ENCODE results near the gene DPT.

DPT gene

DNA sequence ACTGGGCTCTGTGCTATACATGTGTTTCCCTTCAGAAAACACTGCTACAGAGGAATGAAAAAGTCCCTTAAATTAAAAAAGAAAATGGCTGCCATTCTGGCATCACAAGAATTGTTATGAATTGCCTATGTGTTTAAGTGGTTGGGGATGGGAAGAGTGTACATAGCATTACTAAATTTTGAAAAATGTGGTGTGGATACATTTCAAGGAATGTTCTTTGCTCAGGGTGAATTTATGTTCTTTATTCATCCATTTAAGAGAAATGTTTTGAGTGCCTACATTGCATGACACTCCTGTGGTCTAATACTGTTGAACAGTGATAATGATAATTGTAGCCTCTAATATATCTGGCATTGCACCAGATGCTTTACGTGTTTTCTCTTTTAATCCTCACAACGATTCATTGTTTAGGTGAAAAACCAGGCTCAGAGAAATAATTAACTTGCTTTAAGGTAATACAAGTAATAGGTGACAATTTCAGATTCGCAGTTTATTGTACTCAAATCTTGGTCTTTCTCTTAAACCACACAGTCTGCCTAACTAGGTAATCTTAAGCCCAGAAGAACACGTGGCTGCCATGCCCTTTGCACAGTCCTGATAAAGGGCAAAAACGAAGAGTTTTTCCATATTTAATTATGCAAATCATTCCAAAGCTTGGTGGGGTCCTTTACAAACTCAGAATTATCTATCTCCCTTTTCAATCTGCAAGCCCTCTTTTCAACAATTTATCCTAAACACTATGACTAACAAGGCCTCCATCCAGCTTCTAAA is 31.5 kb downstream of the DPT start:
- no peak for DNase-seq

DNA sequence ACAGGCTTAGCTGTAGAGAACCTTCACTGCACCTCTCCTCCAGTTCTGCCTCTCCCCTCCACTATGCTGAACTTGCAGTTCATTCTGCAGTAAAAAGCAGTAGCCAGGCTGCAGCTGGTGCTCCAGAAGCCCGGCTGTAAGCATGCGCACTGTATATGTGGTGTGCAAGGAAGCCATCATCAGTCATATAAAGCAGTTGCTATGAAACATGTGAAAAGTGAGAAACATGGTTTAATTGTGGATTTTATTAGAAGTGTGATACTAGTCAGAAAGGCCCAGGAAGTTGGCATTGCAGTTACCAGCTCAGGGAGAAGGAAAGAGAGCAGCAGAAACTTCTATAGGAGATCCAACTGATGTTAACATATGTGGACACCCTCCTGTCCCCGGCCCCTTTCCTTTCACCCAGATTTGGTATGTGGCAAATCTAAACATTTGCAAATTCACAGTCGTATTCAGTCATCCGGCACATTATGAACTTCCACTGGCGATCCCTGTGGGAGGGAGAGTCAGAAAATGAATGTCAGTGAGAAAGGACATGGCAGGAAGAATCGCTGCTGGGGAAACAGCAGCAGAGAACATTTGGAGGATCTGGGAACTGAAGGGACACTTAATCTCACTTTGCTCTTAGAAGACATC is 32.8 kb downstream of the DPT start:
- no peak for DNase-seq

DNA sequence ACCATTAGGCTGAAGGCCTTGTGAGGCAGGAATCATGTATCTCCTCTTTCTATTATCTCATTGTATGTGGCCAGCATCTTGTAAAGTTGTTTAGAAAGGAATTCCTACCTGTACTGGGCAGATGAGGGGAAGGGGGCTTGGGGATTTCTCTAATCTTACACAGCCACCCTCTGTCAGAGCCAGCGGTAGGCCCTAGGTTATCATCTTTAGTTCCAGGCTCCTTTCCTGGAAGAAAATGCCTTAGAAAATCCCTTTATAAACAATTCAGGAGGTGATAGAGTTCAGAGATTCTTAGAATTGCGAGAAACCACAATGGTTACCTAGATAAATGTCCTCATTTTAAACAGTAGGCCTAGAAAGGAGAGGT is 35.2 kb downstream of the DPT start:
- no peak for DNase-seq

DNA sequence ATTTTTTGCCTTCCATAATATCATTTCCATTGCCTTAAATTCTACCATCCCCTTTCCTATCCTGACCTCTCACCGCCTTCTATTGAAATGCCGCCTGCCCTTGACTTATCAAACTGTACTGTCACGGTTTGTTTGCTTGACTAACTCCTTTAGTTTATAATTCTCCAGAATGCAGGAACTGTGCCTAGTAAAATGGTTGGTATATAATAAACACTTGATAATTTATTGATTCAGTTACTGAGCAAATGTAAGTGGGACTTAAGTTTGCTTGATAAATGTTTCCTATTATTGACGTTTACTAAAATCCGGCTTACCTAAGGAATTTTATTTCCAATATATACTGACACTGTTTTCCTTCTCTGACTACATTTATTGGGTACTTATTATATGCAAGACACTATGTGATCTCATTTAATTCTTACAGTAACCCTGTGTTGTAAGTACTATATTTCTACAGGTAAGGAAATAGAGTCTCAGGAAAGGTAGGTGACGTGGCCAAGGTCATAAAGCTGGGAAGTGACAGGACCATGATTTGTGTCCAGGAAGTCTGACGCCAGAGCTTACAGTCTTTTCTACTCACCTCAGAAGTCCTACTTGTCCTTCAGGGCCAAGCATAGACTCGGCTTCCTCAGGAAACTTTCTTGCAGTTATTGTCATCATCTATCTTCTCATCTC is 35.7 kb downstream of the DPT start:
- no peak for DNase-seq

DNA sequence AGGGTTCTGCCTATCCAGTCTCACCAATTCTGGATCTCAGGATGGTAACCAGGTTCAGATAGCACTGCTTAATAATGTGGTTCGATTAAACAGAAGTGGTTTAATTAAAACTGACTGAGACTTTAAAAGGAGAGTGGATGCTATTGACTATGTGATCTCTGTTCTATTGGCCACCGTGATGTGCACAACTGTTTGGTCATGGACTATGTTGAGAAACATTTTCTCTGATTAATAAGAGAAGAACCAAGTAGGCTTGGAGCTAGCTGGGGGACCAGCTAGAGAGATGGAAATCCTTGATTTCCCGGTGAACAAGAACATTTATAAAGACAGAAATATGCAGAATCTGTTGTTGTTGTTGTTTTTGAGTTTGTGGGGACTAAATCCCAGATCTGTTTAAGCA is 36.5 kb downstream of the DPT start:
- DNase-seq, result no peak

DNA sequence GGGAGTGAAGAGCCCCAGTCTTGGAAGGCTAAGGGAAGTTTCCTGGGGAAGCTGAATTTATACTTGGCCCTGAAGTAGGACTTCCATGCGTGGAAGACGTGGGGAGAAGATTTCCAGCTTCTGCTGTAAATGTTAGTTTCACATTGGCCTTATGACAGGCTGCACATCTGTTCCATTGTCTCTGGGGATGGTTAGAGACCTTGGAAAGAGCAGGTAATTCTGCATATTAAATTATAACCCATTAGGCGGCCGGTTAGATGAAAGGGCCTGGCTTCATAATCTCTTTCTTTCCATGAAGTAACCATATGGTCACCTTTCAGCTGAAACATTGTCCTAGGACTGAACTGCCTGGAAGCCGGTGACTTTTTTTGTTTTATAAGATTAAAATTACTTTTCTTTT is 37.5 kb downstream of the DPT start:
- no peak for DNase-seq

DNA sequence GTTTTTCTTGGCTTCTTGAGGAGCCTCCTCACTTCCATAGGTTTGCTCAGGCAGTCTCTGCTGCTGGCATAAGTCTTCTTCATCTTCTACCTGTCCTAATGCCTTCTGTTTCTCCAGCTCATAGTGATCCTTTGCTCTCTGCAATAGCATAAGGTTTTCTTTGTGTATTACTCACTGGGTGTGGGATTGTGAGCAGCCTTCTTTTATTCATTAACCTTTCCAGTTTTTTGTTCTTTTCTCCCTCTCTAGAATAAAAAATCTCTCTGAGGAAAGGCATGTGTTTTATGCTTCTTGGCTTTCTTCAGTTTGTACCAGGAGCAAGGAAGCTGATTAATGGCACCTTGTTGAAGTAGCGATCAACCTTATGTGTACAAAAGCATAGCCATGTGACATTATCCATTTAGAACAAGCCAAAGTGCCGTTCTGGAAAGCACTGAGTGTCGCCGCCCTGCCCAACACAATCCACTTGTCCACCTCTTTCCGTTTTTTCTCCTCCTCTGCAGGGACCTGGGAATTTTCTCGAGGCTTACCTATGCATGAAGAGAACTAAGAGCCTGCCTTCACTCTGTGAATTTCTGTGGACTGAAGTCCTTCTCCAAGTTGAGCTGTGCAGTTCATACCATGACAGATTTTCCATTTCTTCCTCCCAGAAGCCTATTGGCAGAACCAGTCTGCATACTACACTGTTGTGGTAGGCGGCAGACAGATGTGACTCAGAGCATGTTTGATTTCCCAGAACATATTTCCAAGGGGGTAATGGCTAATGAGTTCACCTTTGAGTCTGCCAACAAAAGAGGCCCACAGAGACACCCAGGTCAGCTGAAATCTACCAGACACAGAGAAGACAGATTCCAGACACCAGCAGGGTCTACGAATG is 39.0 kb downstream of the DPT start:
- no peak for DNase-seq

DNA sequence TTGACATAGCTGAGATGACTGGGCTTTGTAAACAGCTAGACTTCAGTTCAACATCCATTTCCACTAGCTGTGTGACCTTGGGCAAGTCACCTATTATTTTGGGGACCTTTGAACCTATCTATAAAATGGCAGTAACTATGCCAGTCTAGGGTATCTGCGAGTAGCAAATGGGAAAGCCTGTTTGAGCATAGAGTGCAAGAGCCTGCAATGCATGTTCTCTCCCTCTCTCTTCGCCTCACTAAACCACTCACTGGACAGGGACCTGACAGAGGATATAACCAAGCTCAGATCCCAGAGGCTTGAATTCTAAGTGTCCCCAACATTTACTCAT is 39.7 kb downstream of the DPT start:
- no peak for DNase-seq

DNA sequence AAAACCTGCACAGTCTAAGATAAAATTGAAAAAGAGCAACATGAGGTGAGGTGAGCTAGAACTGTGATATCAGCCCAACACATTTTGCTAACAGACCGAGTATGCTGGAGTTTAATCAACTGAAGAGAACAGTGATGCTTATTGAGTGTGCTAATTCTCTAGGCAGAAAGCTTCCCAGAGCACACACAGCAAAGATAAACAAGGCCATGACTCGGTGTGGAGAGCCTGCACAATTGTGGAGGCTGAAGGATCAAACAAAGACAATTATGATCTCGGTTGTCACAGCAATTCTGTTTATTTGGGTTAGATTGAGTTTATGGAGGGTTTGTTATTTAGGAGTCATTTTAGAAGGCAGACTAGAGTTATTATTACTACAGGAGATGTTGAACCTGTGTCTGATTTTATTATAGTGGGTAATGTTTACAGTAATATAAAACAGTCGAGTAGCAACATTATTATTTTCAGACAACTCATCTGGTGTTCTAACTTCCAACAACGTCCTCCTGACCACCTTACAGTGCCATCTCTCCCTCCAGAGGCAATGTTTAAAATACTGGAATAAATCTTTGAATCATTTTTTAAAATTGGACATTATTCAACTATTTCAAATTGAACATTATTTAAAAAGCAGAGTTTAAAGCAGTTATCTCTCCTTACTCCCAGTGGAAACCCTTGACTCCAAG is 40.2 kb downstream of the DPT start:
- DNase-seq, result no peak

DNA sequence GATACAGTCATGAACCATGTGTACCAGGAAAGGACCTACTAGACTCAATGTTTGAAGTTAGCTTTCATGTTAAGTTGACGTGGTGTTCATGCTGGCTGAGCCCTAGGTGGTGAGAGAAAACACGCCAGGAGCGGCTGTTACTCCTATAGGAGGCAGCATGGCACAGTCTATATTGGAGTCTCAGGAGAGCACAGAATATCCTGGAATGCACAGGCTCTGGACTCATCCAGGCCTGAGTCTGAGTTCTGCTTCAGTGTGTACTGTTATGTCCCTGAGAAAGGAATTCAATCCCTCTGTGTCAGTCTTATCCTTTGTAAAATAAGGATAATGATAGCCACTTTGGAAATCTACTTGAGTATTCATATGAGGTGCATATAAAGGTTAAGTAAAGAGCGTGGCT is 41.2 kb downstream of the DPT start:
- no peak for DNase-seq

DNA sequence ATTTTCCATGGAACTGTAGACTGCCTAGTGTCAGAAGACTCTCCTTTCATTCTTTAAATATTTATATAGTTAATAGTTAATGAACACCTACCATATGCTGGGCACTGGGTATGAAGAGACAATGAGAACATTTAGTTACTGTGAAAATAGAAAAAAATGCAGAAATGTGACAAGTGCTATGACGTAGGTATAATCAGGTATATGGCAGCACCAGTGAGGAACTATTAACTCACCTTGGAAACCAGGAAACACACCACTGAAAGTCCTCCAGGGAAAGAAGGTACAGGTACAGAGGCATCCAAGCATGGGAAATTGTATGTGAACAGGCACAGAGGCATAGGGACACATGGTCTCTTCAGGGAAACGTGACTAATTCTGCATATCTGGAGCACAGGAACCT is 42.3 kb downstream of the DPT start:
- no peak for DNase-seq

DNA sequence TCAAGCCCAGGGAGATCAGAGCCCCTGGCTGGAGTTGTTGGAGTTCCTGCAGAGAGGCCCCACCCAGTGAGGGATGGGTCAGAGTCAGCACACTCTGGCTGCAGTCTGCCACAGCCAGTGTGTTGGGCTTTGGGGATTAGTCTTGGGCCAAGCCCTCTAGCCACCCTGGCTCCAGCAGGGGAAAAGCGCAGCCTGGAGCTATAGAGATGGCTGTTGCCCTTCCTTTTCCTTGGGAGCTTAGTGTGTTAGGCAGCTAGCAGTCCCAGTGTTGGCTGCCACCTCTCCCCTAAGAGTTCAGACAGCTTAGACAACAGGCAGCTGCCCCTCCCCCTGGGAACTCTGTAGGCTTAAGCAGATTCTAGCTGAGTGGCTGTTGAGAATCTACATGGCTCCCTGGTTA is 45.1 kb downstream of the DPT start:
- DNase-seq, result no peak

DNA sequence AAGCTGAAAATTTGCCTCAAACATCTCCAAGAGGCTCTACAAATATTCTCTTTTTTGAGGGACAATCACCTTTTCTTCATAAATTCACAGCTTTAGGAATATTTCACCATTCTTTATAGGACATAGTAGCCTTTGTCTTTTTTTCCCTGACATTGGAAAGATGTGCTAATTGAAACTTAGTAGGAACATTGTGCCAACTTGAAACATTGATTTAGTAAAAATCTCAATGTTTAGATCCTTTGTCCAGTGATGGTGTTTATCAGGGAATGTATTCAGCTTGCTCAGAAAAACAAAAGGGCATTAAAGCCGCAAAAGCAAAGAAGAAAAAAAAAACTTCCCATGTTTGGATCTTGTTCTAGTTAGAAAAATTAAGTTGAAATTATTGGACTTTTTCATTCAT is 52.1 kb downstream of the DPT start:
- DNase-seq, result no peak

DNA sequence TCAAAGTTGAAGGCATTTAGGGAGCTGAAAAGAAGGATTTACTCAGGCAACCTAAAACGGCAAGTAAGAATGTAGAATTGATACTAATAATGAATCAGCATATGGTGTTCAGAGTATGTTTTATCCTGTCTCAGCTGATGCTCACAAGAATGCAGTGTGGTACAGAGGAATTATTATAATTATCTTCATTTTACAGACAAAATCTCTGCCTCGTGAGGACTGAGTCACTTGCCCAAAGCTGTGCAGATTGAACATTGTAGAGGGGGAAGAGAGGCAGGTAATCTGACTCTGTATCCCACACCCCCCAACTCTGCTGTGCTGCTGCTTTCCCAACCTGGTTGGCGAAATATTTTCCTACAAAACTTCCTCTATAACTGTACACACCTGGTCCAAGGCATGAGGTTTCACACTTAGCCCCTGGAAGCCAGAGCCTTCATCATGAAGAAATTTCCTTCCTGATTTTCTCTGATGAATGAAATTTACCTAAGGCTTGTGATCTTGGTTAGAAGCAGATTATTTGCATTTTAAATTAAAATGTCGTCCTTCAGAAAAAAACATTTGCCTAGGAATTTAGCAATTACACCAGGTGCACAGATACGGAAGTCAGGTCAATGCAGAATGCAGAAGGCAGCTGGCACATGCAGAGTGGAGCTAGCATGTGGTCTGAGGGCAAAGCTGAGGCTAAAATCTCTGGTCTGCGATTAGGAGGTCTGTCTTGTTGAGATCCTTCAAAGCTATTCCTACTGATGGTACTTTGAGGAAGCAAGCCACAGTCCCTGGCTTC is 52.8 kb downstream of the DPT start:
- no peak for DNase-seq

DNA sequence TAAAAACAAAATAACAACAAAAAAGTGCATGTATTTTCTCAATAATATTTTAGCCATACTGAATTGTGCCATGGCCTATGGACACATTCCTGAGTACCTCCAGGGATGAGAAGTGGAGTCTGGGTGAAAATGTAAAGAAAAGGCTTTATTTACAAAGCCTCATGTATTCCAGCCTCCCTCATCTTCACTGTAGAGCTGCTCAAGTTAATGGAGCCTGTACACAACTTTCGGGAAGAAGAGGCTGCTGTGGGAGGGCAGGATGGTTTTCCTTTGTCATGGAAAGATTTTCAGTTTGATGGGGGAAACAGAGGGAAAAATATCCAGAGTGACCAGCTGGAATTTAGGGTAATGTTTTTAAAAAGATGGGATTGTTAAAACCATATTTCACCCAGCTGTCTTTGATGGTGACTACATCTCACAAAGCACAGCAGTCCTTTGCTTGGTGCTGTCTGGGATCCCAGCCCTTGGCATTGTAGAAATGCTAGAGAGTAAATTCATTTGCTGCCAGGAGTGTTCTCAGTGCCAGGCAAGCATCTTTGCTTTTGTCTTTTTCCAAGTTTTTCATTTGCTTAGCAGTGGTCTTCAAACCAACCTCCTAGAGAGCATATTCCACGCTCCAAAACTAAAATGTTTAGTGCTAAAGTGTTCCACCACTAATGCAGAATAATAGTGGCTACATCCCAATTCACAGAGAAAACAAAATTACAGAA is 54.9 kb downstream of the DPT start:
- DNase-seq, result no peak

DNA sequence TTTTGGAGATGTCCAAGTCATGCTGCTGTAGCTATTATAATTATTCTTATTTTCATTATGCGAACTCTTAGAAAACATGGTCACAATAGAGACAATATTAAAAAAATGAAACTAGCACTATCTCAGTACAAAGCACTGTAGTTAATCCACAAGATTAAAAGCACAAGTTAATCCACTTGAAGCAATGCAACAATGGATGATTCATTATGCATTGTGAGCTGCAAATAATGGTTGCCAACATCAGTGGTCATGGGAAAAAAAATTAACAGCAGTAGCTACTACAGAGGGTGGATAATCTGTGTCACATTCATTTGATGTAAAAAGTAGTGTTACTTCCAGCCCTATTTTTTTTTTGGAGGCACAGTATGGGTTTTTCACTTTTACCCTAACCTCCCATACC is 56.7 kb downstream of the DPT start:
- DNase-seq, result no peak

DNA sequence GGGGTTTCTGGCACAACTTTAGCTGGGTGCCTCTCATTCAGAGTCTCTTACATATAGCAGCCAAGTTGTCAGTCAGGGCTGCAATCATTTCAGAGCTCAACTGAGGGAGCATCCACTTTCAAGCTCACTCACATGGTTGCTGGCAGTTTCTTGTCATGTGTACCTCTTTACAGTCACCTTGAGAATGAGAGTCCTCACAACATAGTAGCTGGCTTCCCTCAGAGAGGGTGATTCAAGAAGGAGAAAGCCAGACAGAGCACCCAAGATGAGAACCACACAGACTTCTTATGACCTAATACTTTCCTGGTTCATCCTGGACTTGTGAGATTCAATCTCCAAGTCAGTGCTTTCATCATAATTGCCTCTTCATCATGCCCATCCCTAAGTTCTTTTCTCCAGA is 57.2 kb downstream of the DPT start:
- no peak for DNase-seq

DNA sequence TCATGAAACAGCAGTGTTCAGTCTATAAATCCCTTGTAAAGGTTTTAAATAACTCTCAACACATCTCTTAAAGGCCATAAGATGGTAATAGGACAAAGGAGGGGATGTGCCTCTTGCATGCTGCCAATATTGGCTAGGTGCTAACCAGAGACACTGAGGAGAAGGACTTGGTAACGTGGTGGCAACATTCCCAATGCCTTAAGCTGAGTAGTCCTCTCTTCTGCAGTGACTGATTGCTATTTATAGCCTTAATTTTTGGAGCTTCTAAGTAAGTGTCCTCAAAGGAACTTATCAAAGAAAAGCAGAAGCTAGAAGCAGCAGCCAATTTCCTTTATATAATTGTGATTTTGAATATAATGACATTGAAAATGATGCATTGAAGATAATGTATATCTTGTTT is 63.0 kb downstream of the DPT start:
- DNase-seq, result no peak

DNA sequence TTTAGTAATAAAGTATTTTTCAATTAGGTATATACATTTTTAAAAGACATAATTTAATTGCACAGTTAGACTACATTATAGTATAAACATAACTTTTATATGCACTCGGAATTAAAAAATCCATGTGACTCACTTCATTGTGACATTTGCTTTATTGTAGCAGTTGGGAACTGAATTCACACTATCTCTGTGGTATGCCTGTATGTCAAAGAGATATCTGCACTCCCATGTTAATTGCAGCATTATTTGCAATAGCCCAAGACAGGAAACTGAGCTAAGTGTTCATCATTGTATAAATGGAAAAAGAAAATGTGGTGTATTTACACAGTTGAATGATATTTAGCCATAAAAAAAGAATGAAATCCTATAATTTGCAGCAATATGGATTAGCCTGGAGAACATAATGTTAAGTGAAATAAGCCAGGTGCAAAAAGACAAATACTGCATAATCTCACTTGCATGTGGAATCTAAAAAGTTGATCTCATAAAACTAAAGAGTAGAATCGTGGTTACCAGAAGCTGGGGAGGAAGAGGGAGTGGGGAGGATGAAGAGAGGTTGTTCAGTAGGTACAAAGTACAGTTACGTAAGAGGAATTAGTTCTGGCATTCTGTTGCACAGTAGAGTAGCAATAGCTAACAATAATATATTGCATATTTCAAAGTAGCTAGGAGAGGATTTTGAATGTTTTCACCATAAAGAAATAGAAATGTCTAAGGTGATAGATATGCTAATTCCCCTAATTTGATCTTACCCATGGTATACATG is 64.8 kb downstream of the DPT start:
- no peak for DNase-seq

DNA sequence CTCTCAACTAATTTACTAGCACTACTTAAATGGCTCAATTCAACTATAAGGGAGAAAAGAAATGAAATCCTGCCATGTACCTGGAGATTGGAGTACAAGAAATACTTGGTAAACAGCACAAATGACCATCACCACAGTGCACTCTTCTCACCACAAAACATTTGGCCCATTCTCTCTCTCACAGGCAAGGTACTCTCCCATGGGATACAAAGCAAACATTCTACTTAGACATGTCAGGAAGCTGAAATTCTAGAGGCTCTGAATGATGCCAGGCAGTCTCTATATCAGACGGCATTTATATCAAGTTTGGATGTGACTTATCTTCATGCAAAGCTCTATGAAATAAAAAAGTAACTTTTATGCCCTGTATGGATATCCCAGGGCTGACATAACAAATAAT is 72.5 kb downstream of the DPT start:
- peak; percentile 64 for DNase-seq
